K562 (cell line): ENCODE data around the gene SCMH1. TPM values are rescaled to one million over a fixed set of nuclear protein-coding genes. Genes with fewer than 3 reads are reported as not detected.
A peak's percentile ranks its signal among the peaks of the same experiment; 100 is the strongest.

Experiments
- FOXJ3 ChIP-seq: sonication (generic); formaldehyde crosslinking; IDR thresholded peaks from 2 replicates; pipeline ENCODE4 v1.4.0; 2020; ENCODE audit warnings: mild to moderate bottlenecking, missing genetic modification reagents
- MCM5 ChIP-seq: fragments of 450-650 bp; IDR thresholded peaks from 2 replicates; pipeline ENCODE4 v1.6.1; 2016; ENCODE audit warnings: low read depth
- MECOM ChIP-seq: fragments of 250-450 bp; sonication (Bioruptor Pico); IDR thresholded peaks from 2 replicates; pipeline ENCODE4 v1.8.0; 2022; ENCODE audit warnings: inconsistent platforms
- PTRF ChIP-seq: fragments of 450-650 bp; IDR thresholded peaks from 2 replicates; pipeline ENCODE4 v1.6.1; 2016; ENCODE audit warnings: mild to moderate bottlenecking, missing genetic modification characterization, missing compliant biosample characterization
- SNRNP70 ChIP-seq: fragments of 200-400 bp; formaldehyde crosslinking; optimal IDR thresholded peaks from 2 replicates; pipeline ENCODE3; 2017; ENCODE audit warnings: low read depth, low read length
- TEAD1 ChIP-seq, 2 experiments: fragments of 450-650 bp in 1 of 2; sonication (generic) in 1 of 2; formaldehyde crosslinking; IDR thresholded peaks; 2 replicates each; pipeline versions ENCODE4 v1.4.0 to v1.8.0; 2020 to 2022; ENCODE audit warnings: mild to moderate bottlenecking in 2 of 2, missing genetic modification reagents in 1 of 2
- ZNF232 ChIP-seq: sonication (generic); formaldehyde crosslinking; IDR thresholded peaks from 2 replicates; pipeline ENCODE4 v1.8.0; 2022; ENCODE audit warnings: mild to moderate bottlenecking, missing genetic modification reagents
- polyA plus RNA-seq, 8 experiments: library from polyadenylated mRNA; depleted of rRNA in 4 of 8; stranded (reverse) in 5 of 8; unstranded in 3 of 8; fragments of >200 nt; fragmentation: Nextera tagmentation in 2 of 8; fragmentation: Illumina TruSeq in 1 of 8; extraction: Ambion mirVana in 2 of 8; extraction: Trizol in 1 of 8; gene quantifications; 2 replicates each; pipeline versions ENCODE4 v1.2.1 to v1.2.3, GENCODE V29; 2011 to 2014; ENCODE audit warnings: inconsistent platforms in 1 of 8, missing spikeins in 1 of 8
- total RNA-seq, 7 experiments: library from RNA; depleted of rRNA in 6 of 7; stranded (reverse); fragments of >200 nt in 6 of 7; fragmentation: Illumina TruSeq in 2 of 7; extraction: Trizol in 2 of 7; gene quantifications; 2 replicates each; pipeline versions ENCODE4 v1.2.1 to v1.2.3, GENCODE V29; 2011 to 2021; ENCODE audit warnings: low replicate concordance in 1 of 7
- TF ChIP-seq, protein P1 (sequence below): fragments of 450-650 bp; formaldehyde crosslinking; IDR thresholded peaks from 2 replicates; pipeline ENCODE4 v1.4.0; 2022; ENCODE audit warnings: missing genetic modification characterization
- TF ChIP-seq, protein P2 (sequence below): fragments of 250-450 bp; sonication (Bioruptor Pico); IDR thresholded peaks from 2 replicates; pipeline ENCODE4 v1.5.0; 2021
- TF ChIP-seq, protein P3 (sequence below), 3 experiments: fragments of 200-800 bp in 1 of 3; fragments of 250-450 bp in 1 of 3; fragments of 450-650 bp in 1 of 3; sonication (Bioruptor Pico) in 1 of 3; sonication (Bioruptor generic) in 1 of 3; formaldehyde crosslinking in 1 of 3; IDR thresholded peaks; 2 replicates each; pipeline versions ENCODE4 v1.6.1 to v1.8.0; 2016 to 2022; ENCODE audit warnings: mild to moderate bottlenecking in 2 of 3, missing genetic modification characterization in 2 of 3, missing compliant biosample characterization in 1 of 3, moderate library complexity in 1 of 3
- TF ChIP-seq, protein P4 (sequence below): fragments of 250-450 bp; sonication (Bioruptor Pico); IDR thresholded peaks from 2 replicates; pipeline ENCODE4 v1.4.0; 2020; ENCODE audit warnings: mild to moderate bottlenecking, moderate library complexity

Gene SCMH1
- total and polyA plus RNA-seq, 9 of the 15 experiments (the other 6 are each of a cell fraction or from before 2014, with no cell fraction given), result 8.5 to 37.0 (median 26.8) TPM

DNA sequence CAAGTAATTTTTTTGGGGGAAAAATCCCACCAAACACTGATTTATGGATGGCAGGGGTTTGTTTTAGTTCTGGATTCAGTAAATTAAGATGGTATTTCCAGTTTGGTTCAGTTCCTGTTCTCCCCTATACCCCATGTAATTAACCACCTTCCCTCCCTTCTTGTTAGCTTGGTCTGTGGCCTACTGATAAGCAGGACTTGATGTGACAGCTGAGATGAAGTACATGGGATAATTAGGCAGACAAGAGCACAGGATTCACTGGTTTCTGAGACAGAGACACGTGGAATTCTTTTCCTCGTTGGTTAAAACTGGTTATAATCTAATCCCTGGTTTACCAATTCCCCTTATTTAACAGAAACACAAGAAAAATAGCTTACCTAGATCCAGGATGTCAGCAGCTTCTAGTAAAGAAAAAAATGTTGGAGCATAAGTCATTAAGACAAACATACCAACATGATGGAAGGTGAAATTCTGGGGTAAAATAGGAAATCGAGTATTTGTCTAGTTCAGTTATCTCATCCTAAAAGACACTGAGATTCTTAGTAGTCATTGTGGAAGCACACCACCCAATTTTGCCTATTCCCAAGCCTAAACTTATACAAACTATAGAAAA lies 81.5 kb downstream of the SCMH1 start (continued):
- no peak for TF ChIP-seq ZNF232 (CRISPR knock-in tag)
- TF ChIP-seq MCM5, result no peak
- TF ChIP-seq TEAD1 (CRISPR knock-in tag; IDR thresholded peaks at IDR 0.05), result peak; percentile 47 to 68; a peak in 1 of 4 replicates
- TF ChIP-seq, protein P1, sequence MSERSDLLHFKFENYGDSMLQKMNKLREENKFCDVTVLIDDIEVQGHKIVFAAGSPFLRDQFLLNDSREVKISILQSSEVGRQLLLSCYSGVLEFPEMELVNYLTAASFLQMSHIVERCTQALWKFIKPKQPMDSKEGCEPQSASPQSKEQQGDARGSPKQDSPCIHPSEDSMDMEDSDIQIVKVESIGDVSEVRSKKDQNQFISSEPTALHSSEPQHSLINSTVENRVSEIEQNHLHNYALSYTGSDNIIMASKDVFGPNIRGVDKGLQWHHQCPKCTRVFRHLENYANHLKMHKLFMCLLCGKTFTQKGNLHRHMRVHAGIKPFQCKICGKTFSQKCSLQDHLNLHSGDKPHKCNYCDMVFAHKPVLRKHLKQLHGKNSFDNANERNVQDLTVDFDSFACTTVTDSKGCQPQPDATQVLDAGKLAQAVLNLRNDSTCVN, result no peak
- TF ChIP-seq PTRF (tag), result no peak
- peak; percentile 86 for TF ChIP-seq MECOM
- TF ChIP-seq, protein P2, sequence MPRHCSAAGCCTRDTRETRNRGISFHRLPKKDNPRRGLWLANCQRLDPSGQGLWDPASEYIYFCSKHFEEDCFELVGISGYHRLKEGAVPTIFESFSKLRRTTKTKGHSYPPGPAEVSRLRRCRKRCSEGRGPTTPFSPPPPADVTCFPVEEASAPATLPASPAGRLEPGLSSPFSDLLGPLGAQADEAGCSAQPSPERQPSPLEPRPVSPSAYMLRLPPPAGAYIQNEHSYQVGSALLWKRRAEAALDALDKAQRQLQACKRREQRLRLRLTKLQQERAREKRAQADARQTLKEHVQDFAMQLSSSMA, result no peak
- TF ChIP-seq FOXJ3 (CRISPR knock-in tag), result no peak
- TF ChIP-seq, protein P3, sequence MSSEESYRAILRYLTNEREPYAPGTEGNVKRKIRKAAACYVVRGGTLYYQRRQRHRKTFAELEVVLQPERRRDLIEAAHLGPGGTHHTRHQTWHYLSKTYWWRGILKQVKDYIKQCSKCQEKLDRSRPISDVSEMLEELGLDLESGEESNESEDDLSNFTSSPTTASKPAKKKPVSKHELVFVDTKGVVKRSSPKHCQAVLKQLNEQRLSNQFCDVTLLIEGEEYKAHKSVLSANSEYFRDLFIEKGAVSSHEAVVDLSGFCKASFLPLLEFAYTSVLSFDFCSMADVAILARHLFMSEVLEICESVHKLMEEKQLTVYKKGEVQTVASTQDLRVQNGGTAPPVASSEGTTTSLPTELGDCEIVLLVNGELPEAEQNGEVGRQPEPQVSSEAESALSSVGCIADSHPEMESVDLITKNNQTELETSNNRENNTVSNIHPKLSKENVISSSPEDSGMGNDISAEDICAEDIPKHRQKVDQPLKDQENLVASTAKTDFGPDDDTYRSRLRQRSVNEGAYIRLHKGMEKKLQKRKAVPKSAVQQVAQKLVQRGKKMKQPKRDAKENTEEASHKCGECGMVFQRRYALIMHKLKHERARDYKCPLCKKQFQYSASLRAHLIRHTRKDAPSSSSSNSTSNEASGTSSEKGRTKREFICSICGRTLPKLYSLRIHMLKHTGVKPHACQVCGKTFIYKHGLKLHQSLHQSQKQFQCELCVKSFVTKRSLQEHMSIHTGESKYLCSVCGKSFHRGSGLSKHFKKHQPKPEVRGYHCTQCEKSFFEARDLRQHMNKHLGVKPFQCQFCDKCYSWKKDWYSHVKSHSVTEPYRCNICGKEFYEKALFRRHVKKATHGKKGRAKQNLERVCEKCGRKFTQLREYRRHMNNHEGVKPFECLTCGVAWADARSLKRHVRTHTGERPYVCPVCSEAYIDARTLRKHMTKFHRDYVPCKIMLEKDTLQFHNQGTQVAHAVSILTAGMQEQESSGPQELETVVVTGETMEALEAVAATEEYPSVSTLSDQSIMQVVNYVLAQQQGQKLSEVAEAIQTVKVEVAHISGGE (CRISPR knock-in tag; IDR thresholded peaks at IDR 0.05), result no peak
- no peak for TF ChIP-seq SNRNP70
- TF ChIP-seq, protein P4, sequence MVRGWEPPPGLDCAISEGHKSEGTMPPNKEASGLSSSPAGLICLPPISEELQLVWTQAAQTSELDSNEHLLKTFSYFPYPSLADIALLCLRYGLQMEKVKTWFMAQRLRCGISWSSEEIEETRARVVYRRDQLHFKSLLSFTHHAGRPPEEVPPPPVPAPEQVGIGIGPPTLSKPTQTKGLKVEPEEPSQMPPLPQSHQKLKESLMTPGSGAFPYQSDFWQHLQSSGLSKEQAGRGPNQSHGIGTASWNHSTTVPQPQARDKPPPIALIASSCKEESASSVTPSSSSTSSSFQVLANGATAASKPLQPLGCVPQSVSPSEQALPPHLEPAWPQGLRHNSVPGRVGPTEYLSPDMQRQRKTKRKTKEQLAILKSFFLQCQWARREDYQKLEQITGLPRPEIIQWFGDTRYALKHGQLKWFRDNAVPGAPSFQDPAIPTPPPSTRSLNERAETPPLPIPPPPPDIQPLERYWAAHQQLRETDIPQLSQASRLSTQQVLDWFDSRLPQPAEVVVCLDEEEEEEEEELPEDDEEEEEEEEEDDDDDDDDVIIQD (CRISPR knock-in tag), result no peak
